H9 (cell line): ENCODE results near the gene SELENOH. TPM values are rescaled to one million over a fixed set of nuclear protein-coding genes. Genes with fewer than 3 reads are reported as not detected.

Experiments
- DNase-seq: peaks from one replicate; pipeline ENCODE4 v3.0.0-alpha.2; 2017
- H2AFZ ChIP-seq: one replicate; pipeline ENCODE4 v1.6.1; 2013; ENCODE audit warnings: mild to moderate bottlenecking, low read length, control low read depth, moderate library complexity
- H2AK5ac ChIP-seq: 2 replicates; pipeline ENCODE4 v1.6.1; 2013; ENCODE audit warnings: low read length, control low read depth, mixed read lengths; ENCODE audit not compliant: insufficient read length
- H2BK120ac ChIP-seq: one replicate; pipeline ENCODE4 v1.6.1; 2013; ENCODE audit warnings: low read depth, mild to moderate bottlenecking, low read length, control low read depth, inconsistent platforms; ENCODE audit not compliant: poor library complexity, severe bottlenecking
- H2BK12ac ChIP-seq: 2 replicates; pipeline ENCODE4 v1.6.1; 2013; ENCODE audit warnings: low read length, control low read depth, mixed read lengths, low read depth; ENCODE audit not compliant: insufficient read length
- H2BK15ac ChIP-seq: 2 replicates; pipeline ENCODE4 v1.6.1; 2013; ENCODE audit warnings: low read depth, low read length, control low read depth
- H2BK20ac ChIP-seq: one replicate; pipeline ENCODE4 v1.6.1; 2013; ENCODE audit warnings: low read depth, mild to moderate bottlenecking, low read length, control low read depth, inconsistent platforms; ENCODE audit not compliant: poor library complexity, severe bottlenecking
- H2BK5ac ChIP-seq: 2 replicates; pipeline ENCODE4 v1.6.1; 2013; ENCODE audit warnings: low read length, control low read depth, mixed read lengths; ENCODE audit not compliant: insufficient read length
- H3K14ac ChIP-seq: 2 replicates; pipeline ENCODE4 v1.6.1; 2013; ENCODE audit warnings: low read length, control low read depth; ENCODE audit not compliant: insufficient read depth
- H3K18ac ChIP-seq: 2 replicates; pipeline ENCODE4 v1.6.1; 2013; ENCODE audit warnings: low read depth, mild to moderate bottlenecking, mixed read lengths, low read length, control low read depth; ENCODE audit not compliant: insufficient read length
- H3K23ac ChIP-seq: 2 replicates; pipeline ENCODE4 v1.6.1; 2013; ENCODE audit warnings: low read length, control low read depth, mixed read lengths, low read depth; ENCODE audit not compliant: insufficient read length
- H3K23me2 ChIP-seq: 2 replicates; pipeline ENCODE4 v1.6.1; 2013; ENCODE audit warnings: low read depth, mild to moderate bottlenecking, mixed read lengths, low read length, control low read depth; ENCODE audit not compliant: insufficient read length, poor library complexity, severe bottlenecking
- H3K27ac ChIP-seq: 2 replicates; pipeline ENCODE4 v1.5.1; 2013; ENCODE audit warnings: low read length, control low read depth, mixed read lengths, low read depth; ENCODE audit not compliant: insufficient read length
- H3K27me3 ChIP-seq: 2 replicates; pipeline ENCODE4 v1.6.1; 2013; ENCODE audit warnings: low read length, control low read depth, inconsistent platforms; ENCODE audit not compliant: insufficient read depth
- H3K4ac ChIP-seq: 2 replicates; pipeline ENCODE4 v1.6.1; 2013; ENCODE audit warnings: low read depth, mild to moderate bottlenecking, control low read depth, inconsistent platforms, low read length, moderate library complexity
- H3K4me1 ChIP-seq: 2 replicates; pipeline ENCODE4 v1.6.1; 2013; ENCODE audit warnings: low read length, control low read depth, inconsistent platforms; ENCODE audit not compliant: insufficient read depth
- H3K4me2 ChIP-seq: 2 replicates; pipeline ENCODE4 v1.6.1; 2013; ENCODE audit warnings: low read length, control low read depth, mixed read lengths; ENCODE audit not compliant: insufficient read length, insufficient read depth
- H3K56ac ChIP-seq: 2 replicates; pipeline ENCODE4 v1.6.1; 2013; ENCODE audit warnings: low read depth, mild to moderate bottlenecking, mixed read lengths, low read length, control low read depth; ENCODE audit not compliant: insufficient read length
- H3K79me1 ChIP-seq: 2 replicates; pipeline ENCODE4 v1.6.1; 2013; ENCODE audit warnings: low read depth, mild to moderate bottlenecking, moderate library complexity, low read length, control low read depth, inconsistent platforms; ENCODE audit not compliant: insufficient read depth, poor library complexity, severe bottlenecking
- H3K79me2 ChIP-seq: 2 replicates; pipeline ENCODE4 v1.6.1; 2013; ENCODE audit warnings: low read length, control low read depth, inconsistent platforms; ENCODE audit not compliant: insufficient read depth
- H3K9ac ChIP-seq: 2 replicates; pipeline ENCODE4 v1.6.1; 2013; ENCODE audit warnings: low read length, control low read depth, mixed read lengths; ENCODE audit not compliant: insufficient read length; ENCODE audit errors: extremely low read depth
- H3K9me3 ChIP-seq: one replicate; pipeline ENCODE4 v1.6.1; 2013; ENCODE audit warnings: low read depth, low read length, inconsistent platforms; ENCODE audit not compliant: control insufficient read depth
- H3T11ph ChIP-seq: one replicate; pipeline ENCODE4 v1.6.1; 2013; ENCODE audit warnings: mild to moderate bottlenecking, low read length, control low read depth, inconsistent platforms
- H4K20me1 ChIP-seq: one replicate; pipeline ENCODE4 v1.6.1; 2013; ENCODE audit not compliant: control insufficient read depth, insufficient read length, insufficient read depth
- H4K5ac ChIP-seq: 2 replicates; pipeline ENCODE4 v1.6.1; 2013; ENCODE audit warnings: low read depth, mild to moderate bottlenecking, mixed read lengths, low read length, control low read depth; ENCODE audit not compliant: insufficient read length
- H4K8ac ChIP-seq: replicated peaks from 2 replicates; pipeline ENCODE4 v1.6.1; 2013; ENCODE audit warnings: low read length, control low read depth, mixed read lengths, low read depth; ENCODE audit not compliant: insufficient read length
- H4K91ac ChIP-seq: 2 replicates; pipeline ENCODE4 v1.6.1; 2013; ENCODE audit warnings: low read depth, mild to moderate bottlenecking, moderate library complexity, mixed read lengths, low read length, control low read depth; ENCODE audit not compliant: insufficient read length
- H3K27ac Mint-ChIP-seq, 3 experiments: 2 replicates in 2 of 3; 3 replicates in 1 of 3; pipeline ENCODE4 v1.8.0; 2020 to 2021; ENCODE audit warnings: mixed read lengths in 3 of 3, mild to moderate bottlenecking in 1 of 3, moderate library complexity in 1 of 3
- H3K27me3 Mint-ChIP-seq: 2 replicates; pipeline ENCODE4 v1.8.0; 2021; ENCODE audit warnings: low read depth, mild to moderate bottlenecking, moderate library complexity, mixed read lengths
- H3K36me3 Mint-ChIP-seq, 3 experiments: 2 replicates in 2 of 3; 3 replicates in 1 of 3; pipeline ENCODE4 v1.8.0; 2020 to 2021; ENCODE audit warnings: low read depth in 3 of 3, mixed read lengths in 3 of 3; ENCODE audit not compliant: insufficient read depth in 1 of 3
- H3K4me1 Mint-ChIP-seq, 2 experiments: 2 replicates each; pipeline ENCODE4 v1.8.0; 2020; ENCODE audit warnings: mixed read lengths in 2 of 2
- H3K4me3 Mint-ChIP-seq, 2 experiments: 2 replicates in 1 of 2; 3 replicates in 1 of 2; pipeline ENCODE4 v1.8.0; 2020 to 2021; ENCODE audit warnings: mild to moderate bottlenecking in 2 of 2, mixed read lengths in 2 of 2, moderate library complexity in 1 of 2
- H3K9me3 Mint-ChIP-seq, 2 experiments: 2 replicates in 1 of 2; 3 replicates in 1 of 2; pipeline ENCODE4 v1.8.0; 2020; ENCODE audit warnings: mild to moderate bottlenecking in 2 of 2, mixed read lengths in 2 of 2, moderate library complexity in 1 of 2
- CTCF ChIP-seq: fragments of 200-600 bp; sonication (generic); conservative IDR thresholded peaks from 3 replicates; pipeline ENCODE4 v1.8.0; 2021; ENCODE audit warnings: antibody characterized with exemption, mild to moderate bottlenecking
- WGBS: extraction: QIAGEN DNeasy Blood & Tissue Kit; methylation state at CpG from one replicate; pipeline ENCODE4 v1.1.7; 2013; ENCODE audit warnings: missing lambda C conversion rate, low lambda C conversion rate, mixed read lengths; ENCODE audit not compliant: insufficient read length; ENCODE audit errors: extremely low coverage; 5-methylcytosine and 5-hydroxymethylcytosine counted together
- total RNA-seq: library from RNA; stranded (reverse); gene quantifications from 2 replicates; pipeline ENCODE4 v1.2.1, GENCODE V29; 2021

SELENOH gene
- total RNA-seq, 1 experiment from 2014 or later = 251 TPM

DNA sequence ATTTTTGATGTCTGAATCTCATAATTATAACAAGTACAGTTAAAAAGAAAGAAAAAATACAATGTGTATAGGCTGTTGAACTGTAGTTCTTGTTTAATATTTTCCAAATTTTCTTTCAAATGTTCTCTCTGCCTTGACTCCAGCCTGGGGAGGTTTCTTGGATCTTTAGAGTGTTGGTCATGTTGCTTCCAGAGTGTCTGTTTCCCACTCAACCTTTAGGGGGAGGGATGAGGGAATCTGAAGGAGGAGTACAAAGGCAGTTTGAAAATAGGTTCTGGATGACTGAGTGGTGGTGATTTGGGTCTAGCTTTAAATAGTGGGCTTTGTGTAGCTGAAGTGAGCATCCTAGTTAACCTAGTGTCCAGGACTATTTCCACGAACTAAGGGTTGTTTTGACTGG lies 22.3 kb downstream of the SELENOH start:
- no peaks in the 10 kb centered on the region for H4K20me1 ChIP-seq

More for the DNA sequence above, 22.3 kb downstream of the SELENOH start:
- H3K27ac ChIP-seq = no peak overlapping the region
- H3T11ph ChIP-seq = no peak overlapping the region
- peaks cover 7% of the 10 kb centered on the region for H3K23me2 ChIP-seq
- peaks cover 3% of the 10 kb centered on the region for H3K79me1 ChIP-seq
- no peak overlapping the region for H2AFZ ChIP-seq
- Mint-ChIP-seq H3K27me3 (no peaks in the 10 kb centered on the region), H3K4me3 (peak overlapping the region; percentile 93 to 96), H3K36me3 (peaks cover 8 to 27% (median 17%) of the 10 kb centered on the region in 3 experiments; a peak in 6 of 7 replicates), H3K4me1 (peaks cover 37 to 39% of the 10 kb centered on the region in 2 experiments), H3K27ac (peak overlapping the region; percentile 79 to 91 (median 88); a peak in 6 of 7 replicates), H3K9me3 (0 out of 5 replicates have a peak, but pooled peaks cover 0 to 3% of the 10 kb centered on the region in 2 experiments)
- no peak overlapping the region for H3K56ac ChIP-seq
- H2BK5ac ChIP-seq = no peak overlapping the region
- no peaks in the 10 kb centered on the region for H3K9me3 ChIP-seq
- no peak overlapping the region for H4K5ac ChIP-seq
- no peak overlapping the region for H2BK15ac ChIP-seq
- no peak overlapping the region for H3K23ac ChIP-seq
- H3K4ac ChIP-seq = no peak overlapping the region
- H4K91ac ChIP-seq = no peak overlapping the region
- no peak overlapping the region for H2BK12ac ChIP-seq
- H3K4me1 ChIP-seq = no peaks in the 10 kb centered on the region; the same call in 1 of the 2 replicates
- no peak overlapping the region for H2BK20ac ChIP-seq
- H2BK120ac ChIP-seq = no peak overlapping the region
- H3K79me2 ChIP-seq = peaks cover 48% of the 10 kb centered on the region
- peak overlapping the region; percentile 92 for H3K4me2 ChIP-seq
- no peak for DNase-seq
- WGBS = no CpG with 5 or more reads among the region's 1 CpG
- H3K18ac ChIP-seq = no peak overlapping the region
- H3K27me3 ChIP-seq = no peaks in the 10 kb centered on the region
- peak overlapping the region; percentile 99 for H3K9ac ChIP-seq
- peak; percentile 50; the same call in 2 of the 3 replicates for TF ChIP-seq CTCF
- H3K14ac ChIP-seq = no peak overlapping the region; the same call in 1 of the 2 replicates
- H2AK5ac ChIP-seq = no peak overlapping the region
- H4K8ac ChIP-seq = no peak overlapping the region
